Hypothalamus (tissue), 51 donors: ENCODE results near the gene USP13.
"Not testable (repeated sequence)": the region's sequence is repeated elsewhere in the genome, so short reads cannot be mapped to it uniquely, and the experiment has no call there.

Experiments
- DNase-seq, 51 donors: peaks; one replicate each; lab custom pipeline; 2025; lab: John Stamatoyannopoulos, UW

Gene USP13

DNA sequence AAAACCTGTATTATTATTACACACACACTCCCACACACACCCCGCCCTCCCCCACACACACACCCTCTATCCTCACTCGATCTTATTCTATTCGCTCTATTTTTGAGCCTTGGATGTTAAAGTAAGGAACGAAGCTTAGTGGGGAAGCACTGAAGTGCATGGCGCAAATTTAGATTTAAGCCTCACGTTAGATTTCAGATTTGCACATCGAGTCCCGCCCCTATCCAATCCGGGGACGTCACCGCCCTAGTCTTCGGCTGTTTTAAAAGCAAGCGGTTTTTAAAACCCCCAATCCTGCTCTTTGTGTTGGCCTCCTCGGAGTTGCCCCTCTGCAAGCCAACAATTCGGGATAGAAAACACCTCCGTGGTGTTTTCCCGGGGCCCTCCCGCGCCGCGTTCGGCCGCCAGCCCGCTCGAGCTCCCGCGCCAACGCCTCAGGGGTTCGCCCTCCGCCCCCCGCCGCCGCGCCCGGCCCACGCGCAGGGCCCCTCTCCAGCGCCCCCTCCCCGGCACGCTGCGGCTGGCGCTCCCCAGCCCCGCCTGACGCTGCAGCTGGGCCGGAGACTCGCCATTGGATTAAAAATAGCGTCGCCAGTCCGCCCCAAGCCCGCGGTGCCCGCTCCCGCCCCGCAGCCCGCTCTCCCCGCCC is at the start of gene USP13:
Gene USP13 (plus strand): TSS at position 594 of the 649 bp plus-strand sequence. CDS start 186 bp downstream, outside the sequence.
- peak in 50 of 51 donors; percentile 32 to 91 (median 72) for DNase-seq

GRCh38 chr3:179603321-179603720 is 49.5 kb upstream of the USP13 start:
- DNase-seq = no peak

DNA sequence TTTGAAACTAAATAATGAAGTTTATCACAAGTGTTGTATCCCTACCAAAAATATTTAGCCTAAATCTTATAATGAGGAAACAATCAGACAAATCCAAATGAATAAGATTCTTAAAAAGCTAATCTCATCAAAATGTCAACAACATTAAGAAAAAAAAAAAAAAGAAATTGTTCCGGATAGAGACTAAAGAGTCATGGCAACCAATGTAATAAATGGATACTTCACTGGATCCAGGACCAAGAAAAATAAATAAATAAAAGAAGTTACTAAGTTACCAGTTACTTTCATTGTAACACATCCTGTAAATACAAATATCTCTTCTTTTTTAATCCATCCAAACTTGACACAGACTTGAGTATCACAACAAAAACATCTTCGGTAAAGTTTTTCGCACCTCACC is 49.0 kb upstream of the USP13 start:
- no peak for DNase-seq

GRCh38 chr3:179604321-179605078 is 48.3 kb upstream of the USP13 start, which contains the start of the genes MRPL47 and NDUFB5:
Gene MRPL47 (minus strand): TSS chr3:179604638. CDS start chr3:179604624, 14 bp downstream.
Gene NDUFB5 (plus strand): TSS chr3:179604794. CDS start chr3:179604816, 22 bp downstream.
- peak; percentile 32 to 98 (median 89) for DNase-seq

- no peak for DNase-seq
Measured at GRCh38 chr3:179606534-179607085, 46.2 kb upstream of the USP13 start.

DNA sequence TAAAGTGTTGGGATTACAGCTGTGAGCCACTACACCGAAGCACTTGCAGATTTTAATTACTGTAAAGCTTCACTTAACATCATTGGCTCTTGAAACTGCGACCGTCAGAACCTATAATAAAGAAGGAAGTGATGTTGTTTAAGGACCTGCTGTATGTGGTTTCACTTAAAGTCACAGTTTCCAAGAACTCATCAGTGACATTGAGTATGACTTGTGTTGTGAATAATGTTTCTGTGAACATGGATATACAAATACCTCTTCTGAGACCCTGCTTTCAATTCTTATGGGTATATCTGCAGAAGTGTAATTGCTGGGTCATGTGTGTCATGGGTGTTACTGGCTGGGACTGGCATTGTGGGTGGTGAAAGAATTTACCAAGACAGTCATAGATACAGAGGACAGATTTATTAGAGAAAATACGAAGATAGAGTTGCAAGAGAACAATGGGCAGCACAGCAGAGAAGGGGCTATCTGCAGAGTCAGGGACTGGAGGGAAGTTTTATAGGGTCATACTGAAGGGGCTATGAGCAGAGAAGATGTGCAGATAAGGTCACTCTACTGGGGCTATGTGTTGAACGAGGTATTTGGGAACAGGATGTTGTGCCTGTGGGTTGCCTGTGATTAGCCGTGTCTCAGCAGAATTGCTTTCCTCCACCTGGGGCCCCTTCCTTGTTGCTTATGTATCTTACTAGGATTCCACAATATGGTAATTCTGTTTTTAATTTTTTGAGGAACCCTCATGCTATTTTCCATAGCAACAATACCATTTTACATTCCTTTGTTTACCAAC is 43.7 kb upstream of the USP13 start:
- no peak for DNase-seq

- no peak for DNase-seq
Measured at GRCh38 chr3:179610066-179610465, 42.8 kb upstream of the USP13 start.

DNA sequence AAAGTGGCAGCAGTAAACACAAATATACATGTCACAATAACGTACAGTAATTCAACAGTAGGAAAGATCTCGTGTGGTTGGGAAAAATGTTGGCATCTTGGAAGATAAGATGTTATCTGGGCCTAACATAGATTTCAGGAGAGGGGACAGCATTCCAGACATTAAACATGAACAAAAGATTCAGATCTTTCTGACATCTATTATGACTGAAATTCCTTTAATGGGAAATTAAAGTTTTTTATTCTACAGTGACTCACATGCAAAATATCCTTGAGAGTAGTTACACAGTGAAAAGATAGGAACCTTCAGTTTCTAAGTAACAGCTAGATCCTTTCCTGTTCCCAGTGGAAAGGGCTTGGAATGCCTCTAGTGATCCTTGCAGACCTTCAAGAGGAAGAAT is 39.0 kb upstream of the USP13 start:
- no peak for DNase-seq

- no peak for DNase-seq
Measured at GRCh38 chr3:179615458-179616173, 37.2 kb upstream of the USP13 start.

- no peak for DNase-seq
Measured at GRCh38 chr3:179622023-179622422, 30.8 kb upstream of the USP13 start.

GRCh38 chr3:179624451-179624850 is 28.4 kb upstream of the USP13 start:
- DNase-seq = no peak

GRCh38 chr3:179630753-179631451 is 21.9 kb upstream of the USP13 start:
- DNase-seq = no peak

GRCh38 chr3:179640469-179640868 is 12.4 kb upstream of the USP13 start:
- DNase-seq = no peak

DNA sequence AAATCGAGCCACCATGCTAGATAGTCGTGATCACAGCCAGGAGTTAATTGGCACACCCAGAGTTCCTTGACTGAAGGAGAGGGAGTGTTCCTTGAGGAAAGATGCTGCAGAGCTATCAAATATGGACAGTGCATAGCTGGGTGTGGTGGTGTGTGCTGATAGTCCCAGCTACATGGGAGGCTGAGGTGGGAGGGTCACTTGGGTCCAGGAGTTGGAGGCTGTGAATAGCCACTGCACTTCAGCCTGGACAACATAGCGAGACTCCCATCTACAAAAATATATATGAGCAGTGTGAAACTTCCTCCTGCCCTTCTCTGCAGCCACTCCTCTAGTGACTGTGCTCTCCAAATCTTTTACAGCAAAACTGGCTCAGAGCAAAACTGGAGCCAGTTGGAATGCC is 10.0 kb upstream of the USP13 start:
- DNase-seq = no peak

GRCh38 chr3:179643837-179644236 is 9.0 kb upstream of the USP13 start:
- DNase-seq = not testable (repeated sequence)

- no peak for DNase-seq
Measured at GRCh38 chr3:179646177-179646576, 6.7 kb upstream of the USP13 start.

DNA sequence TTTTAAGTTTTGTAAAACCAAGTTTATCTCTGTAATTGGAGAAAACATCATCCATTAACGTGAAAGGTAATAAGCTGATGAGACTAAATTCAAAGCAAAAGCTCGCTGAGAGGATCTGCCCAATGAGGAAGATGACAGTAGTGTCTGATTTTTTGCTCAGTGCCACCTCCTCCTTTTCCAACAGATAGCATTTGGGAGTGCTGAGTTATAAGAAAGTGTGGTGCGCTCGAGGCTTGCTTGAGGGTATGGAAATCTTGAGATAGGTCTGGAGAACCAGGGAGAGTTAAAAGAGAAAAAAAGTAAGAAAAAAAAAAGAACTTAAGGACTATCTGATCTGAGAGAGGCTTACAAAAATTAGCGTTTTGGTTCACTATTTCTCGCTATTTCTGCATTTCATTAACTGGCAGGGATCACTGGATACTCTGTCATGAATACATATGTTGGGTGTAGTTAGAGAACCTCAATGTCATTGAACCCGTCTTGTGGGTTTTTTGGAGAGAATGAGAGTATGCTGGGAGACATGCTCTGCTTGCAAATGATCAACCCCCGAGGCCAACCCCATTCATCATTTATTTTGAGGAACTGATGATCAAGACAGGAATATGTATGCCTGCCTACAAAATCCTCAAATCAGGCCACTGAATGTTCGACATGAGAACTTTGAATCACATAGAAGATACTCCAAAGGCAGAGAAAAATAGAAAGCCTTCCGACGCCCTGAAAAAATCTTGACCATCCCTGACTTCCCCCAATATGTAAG is 973 bp upstream of the USP13 start:
- DNase-seq = peak in 3 of 51 donors; percentile 33 to 72 (median 63)

- peak in 49 of 51 donors; percentile 16 to 85 (median 68) for DNase-seq
Measured at GRCh38 chr3:179653096-179653797, 407 bp downstream of the USP13 start.
